OCI-LY7 (cell line): ENCODE data around the gene ANTKMT. TPM values are rescaled to one million over a fixed set of nuclear protein-coding genes. Genes with fewer than 3 reads are reported as not detected.
A peak's percentile ranks its signal among the peaks of the same experiment; 100 is the strongest.

ENCODE experiments used
- BruUV-seq: library from RNA; stranded (reverse); fragments of 400-500 nt; replicated peaks from 2 replicates; lab custom pipeline; 2021; lab: Mats Ljungman, UMichigan
- CTCF ChIA-PET: fragments of 300-600 bp; sonication (Branson Sonifier 250); formaldehyde crosslinking; loops from one replicate; lab custom pipeline; 2022; ENCODE audit warnings: antibody characterized with exemption; ENCODE audit not compliant: unreplicated experiment; lab: Charles Lee
- POLR2A ChIA-PET: fragments of 300-600 bp; sonication (Branson Sonifier 250); formaldehyde crosslinking; loops from one replicate; lab custom pipeline; 2022; ENCODE audit warnings: antibody characterized with exemption; lab: Charles Lee
- DNase-seq: peaks from one replicate; pipeline ENCODE4 v3.0.0-alpha.2; 2015; ENCODE audit warnings: low spot score
- H2AFZ ChIP-seq: fragments of 200-600 bp; sonication (generic), shearing (Covaris generic); 2 replicates; pipeline ENCODE4 v1.6.1; 2014; ENCODE audit warnings: mild to moderate bottlenecking, antibody characterized with exemption, low read length, moderate library complexity
- H3K27ac ChIP-seq: fragments of 200-600 bp; sonication (generic); 2 replicates; pipeline ENCODE4 v1.5.1; 2014; ENCODE audit warnings: mixed run types, low read depth, mild to moderate bottlenecking, moderate library complexity, low read length, inconsistent platforms; ENCODE audit not compliant: poor library complexity, severe bottlenecking
- H3K36me3 ChIP-seq: fragments of 200-600 bp; sonication (generic); 2 replicates; pipeline ENCODE4 v1.6.1; 2014; ENCODE audit warnings: mild to moderate bottlenecking, antibody characterized with exemption, low read length, moderate library complexity, mixed read lengths; ENCODE audit not compliant: insufficient read depth
- H3K4me1 ChIP-seq: fragments of 200-600 bp; sonication (generic); 2 replicates; pipeline ENCODE4 v1.5.1; 2014; ENCODE audit warnings: mild to moderate bottlenecking, low read length; ENCODE audit not compliant: insufficient read depth, poor library complexity, severe bottlenecking
- H3K4me2 ChIP-seq: fragments of 200-600 bp; sonication (generic); 2 replicates; pipeline ENCODE4 v1.6.1; 2014; ENCODE audit warnings: mild to moderate bottlenecking, low read length
- H3K4me3 ChIP-seq: fragments of 200-600 bp; sonication (generic); 2 replicates; pipeline ENCODE4 v1.5.1; 2014; ENCODE audit warnings: mild to moderate bottlenecking, low read depth, low read length; ENCODE audit not compliant: poor library complexity, severe bottlenecking
- H3K79me2 ChIP-seq: fragments of 200-600 bp; sonication (generic); 2 replicates; pipeline ENCODE4 v1.6.1; 2016; ENCODE audit warnings: low read depth, mild to moderate bottlenecking, low read length, moderate library complexity, mixed read lengths; ENCODE audit not compliant: insufficient read depth
- H3K9me2 ChIP-seq: fragments of 200-600 bp; sonication (generic); 2 replicates; pipeline ENCODE4 v1.6.1; 2016; ENCODE audit warnings: mild to moderate bottlenecking, low read length, mixed read lengths; ENCODE audit not compliant: insufficient read depth
- H3K9me3 ChIP-seq: fragments of 200-600 bp; sonication (generic); 2 replicates; pipeline ENCODE4 v1.6.1; 2014; ENCODE audit warnings: mild to moderate bottlenecking, mixed run types, low read length, mixed read lengths
- H4K20me1 ChIP-seq: fragments of 200-600 bp; sonication (generic); 2 replicates; pipeline ENCODE4 v1.6.1; 2014; ENCODE audit warnings: mild to moderate bottlenecking, antibody characterized with exemption, low read length, moderate library complexity, mixed read lengths; ENCODE audit not compliant: insufficient read depth
- CTCF ChIP-seq: fragments of 200-600 bp; sonication (generic); conservative IDR thresholded peaks from 2 replicates; pipeline ENCODE4 v1.5.1; 2014; ENCODE audit warnings: mild to moderate bottlenecking, antibody characterized with exemption, low read length, moderate library complexity, mixed read lengths
- EZH2phosphoT487 ChIP-seq: fragments of 200-600 bp; sonication (generic); IDR thresholded peaks from 2 replicates; pipeline ENCODE4 v1.6.1; 2018; ENCODE audit warnings: low read depth, borderline replicate concordance, mild to moderate bottlenecking, mixed run types, antibody characterized with exemption, low read length, moderate library complexity, mixed read lengths
- intact Hi-C: fragments of 100-400 bp; cut with micrococcal nuclease; formaldehyde crosslinking; loops from one replicate; pipeline ENCODE4 v1.10.0; 2022; ENCODE audit not compliant: unreplicated experiment
- total RNA-seq, 2 experiments: library from RNA; depleted of rRNA in 1 of 2; stranded (reverse); fragments of >200 nt in 1 of 2; shearing (Covaris generic) in 1 of 2; gene quantifications; 2 replicates each; pipeline ENCODE4 v1.2.3, GENCODE V29; 2014 to 2022

The ANTKMT gene
- total RNA-seq, 2 experiments from 2014 or later = 46.5 to 51.3 TPM

- peak overlapping the region; percentile 27 for H3K4me2 ChIP-seq
- BruUV-seq = no TSS peak
- H3K27ac ChIP-seq = no peak overlapping the region
- DNase-seq = no peak
- H3K9me3 ChIP-seq = no peaks in the 10 kb centered on the region
- peaks cover 56% of the 10 kb centered on the region for H3K4me1 ChIP-seq
- no peaks in the 10 kb centered on the region for H3K9me2 ChIP-seq
- no peak overlapping the region for H2AFZ ChIP-seq
- H3K79me2 ChIP-seq = no peaks in the 10 kb centered on the region
- POLR2A ChIA-PET = interaction anchor here (1.7 kb wide), 1 partner anchor 12 kb away, joined by 6 read pairs; no protein-coding TSS in a partner anchor
- H4K20me1 ChIP-seq = no peaks in the 10 kb centered on the region
- H3K4me3 ChIP-seq = no peak overlapping the region
- no peak for TF ChIP-seq EZH2phosphoT487
- TF ChIP-seq CTCF = no peak
- intact Hi-C loops = loop anchor here (5.0 kb wide), 1 partner anchor 42 kb away; the partner anchor contains the start of genes JMJD8 and STUB1
- CTCF ChIA-PET = no interaction called here
- peaks cover 13% of the 10 kb centered on the region; the same call in 1 of the 2 replicates for H3K36me3 ChIP-seq
Observed at GRCh38 chr16:724188-725040, 3.5 kb downstream of the ANTKMT start.

- Histone ChIP-seq H3K9me2 (no peaks in the 10 kb centered on the region), H3K4me2 (peak overlapping the region; percentile 27), H4K20me1 (no peaks in the 10 kb centered on the region), H3K36me3 (peaks cover 17% of the 10 kb centered on the region; the same call in 1 of the 2 replicates), H3K27ac (no peak overlapping the region), H3K4me3 (no peak overlapping the region), H3K4me1 (peaks cover 50% of the 10 kb centered on the region), H3K79me2 (no peaks in the 10 kb centered on the region), H2AFZ (no peak overlapping the region), H3K9me3 (no peaks in the 10 kb centered on the region)
- BruUV-seq = no TSS peak
- DNase-seq = no peak
- intact Hi-C loops = no loop called here
- TF ChIP-seq EZH2phosphoT487 (no peak), CTCF (no peak)
- ChIA-PET CTCF (no interaction called here), POLR2A (interaction anchor here (1.7 kb wide), 1 partner anchor 12 kb away, joined by 6 read pairs; no protein-coding TSS in a partner anchor)
Observed at GRCh38 chr16:725041-725376, 4.1 kb downstream of the ANTKMT start.
